ENCODE data around the gene MECR. TPM values are rescaled to one million over a fixed set of nuclear protein-coding genes. Genes with fewer than 3 reads are reported as not detected.
A peak's percentile ranks its signal among the peaks of the same experiment; 100 is the strongest.

MECR gene
- total RNA-seq, 2 donors from 2014 or later, result 14.3 to 20.6 TPM

GRCh38 chr1:29213055-29213454, 17.7 kb downstream of the MECR start:
- intact Hi-C loops (cut with DNase I, micrococcal nuclease), result no loop called here
- ATAC-seq, result no peak
- DNase-seq, result no peak

- ATAC-seq (no peak), DNase-seq (no peak)
- intact Hi-C loops (cut with DNase I, micrococcal nuclease), result no loop called here
Observed at GRCh38 chr1:29211086-29212030, 19.4 kb downstream of the MECR start.

GRCh38 chr1:29210278-29211085, 20.3 kb downstream of the MECR start:
- no peak for DNase-seq
- ATAC-seq, result no peak
- intact Hi-C loops (cut with DNase I, micrococcal nuclease), result no loop called here

- DNase-seq, result no peak
- ATAC-seq, result no peak
- intact Hi-C loops (cut with DNase I, micrococcal nuclease), result loop anchor here (10.0 kb wide), 2 partner anchors 324 to 424 kb away; no protein-coding TSS in a partner anchor
Observed at GRCh38 chr1:29209173-29209572, 21.6 kb downstream of the MECR start.

- ATAC-seq (no peak), DNase-seq (no peak)
- intact Hi-C loops (cut with DNase I, micrococcal nuclease), result loop anchor here (10.0 kb wide), 2 partner anchors 324 to 424 kb away; no protein-coding TSS in a partner anchor
Observed at GRCh38 chr1:29208442-29208841, 22.3 kb downstream of the MECR start.

- DNase-seq (peak; percentile 90 to 98), ATAC-seq (peak; percentile 91)
- intact Hi-C loops (cut with DNase I, micrococcal nuclease), result loop anchor here (2.0 to 10.0 kb wide), 4 partner anchors 170 to 418 kb away; no protein-coding TSS in a partner anchor
Observed at GRCh38 chr1:29202584-29203340, 28.0 kb downstream of the MECR start.

- intact Hi-C loops (cut with DNase I, micrococcal nuclease), result loop anchor here (2.0 to 10.0 kb wide), 4 partner anchors 170 to 417 kb away; no protein-coding TSS in a partner anchor
- no peak for DNase-seq
- ATAC-seq, result no peak
Observed at GRCh38 chr1:29202053-29202452, 28.7 kb downstream of the MECR start.

- ATAC-seq (no peak), DNase-seq (no peak)
- intact Hi-C loops (cut with DNase I, micrococcal nuclease), result loop anchor here (2.0 to 10.0 kb wide), 4 partner anchors 169 to 417 kb away; no protein-coding TSS in a partner anchor
Observed at GRCh38 chr1:29201595-29202051, 29.1 kb downstream of the MECR start.

GRCh38 chr1:29200906-29201594, 29.7 kb downstream of the MECR start:
- intact Hi-C loops (cut with DNase I, micrococcal nuclease), result loop anchor here (5.0 to 10.0 kb wide), 3 partner anchors 169 to 416 kb away; no protein-coding TSS in a partner anchor
- DNase-seq, result no peak
- ATAC-seq, result no peak

GRCh38 chr1:29197993-29198392, 32.7 kb downstream of the MECR start:
- intact Hi-C loops (cut with DNase I, micrococcal nuclease), result no loop called here
- ATAC-seq (no peak), DNase-seq (no peak)

- intact Hi-C loops (cut with DNase I, micrococcal nuclease), result no loop called here
- peak in 1 of 2 donors; percentile 50 for DNase-seq
- ATAC-seq, result peak; percentile 97
Observed at GRCh38 chr1:29197590-29197924, 33.2 kb downstream of the MECR start.

- intact Hi-C loops (cut with DNase I, micrococcal nuclease), result no loop called here
- ATAC-seq (peak; percentile 11), DNase-seq (no peak)
Observed at GRCh38 chr1:29196863-29197589, 33.7 kb downstream of the MECR start.

- ATAC-seq, result no peak
- no peak for DNase-seq
- intact Hi-C loops (cut with DNase I, micrococcal nuclease), result no loop called here
Observed at GRCh38 chr1:29195881-29196291, 34.8 kb downstream of the MECR start.

- intact Hi-C loops (cut with DNase I, micrococcal nuclease), result no loop called here
- DNase-seq, result no peak
- no peak for ATAC-seq
Observed at GRCh38 chr1:29193879-29194455, 36.8 kb downstream of the MECR start.

GRCh38 chr1:29190718-29191117, 40.0 kb downstream of the MECR start:
- intact Hi-C loops (cut with DNase I, micrococcal nuclease), result no loop called here
- DNase-seq (no peak), ATAC-seq (no peak)

GRCh38 chr1:29186707-29187106, 44.0 kb downstream of the MECR start:
- DNase-seq (no peak), ATAC-seq (no peak)
- intact Hi-C loops (cut with DNase I, micrococcal nuclease), result no loop called here

GRCh38 chr1:29186252-29186651, 44.5 kb downstream of the MECR start:
- intact Hi-C loops (cut with DNase I, micrococcal nuclease), result no loop called here
- DNase-seq (no peak), ATAC-seq (no peak)

Measured in left colon (tissue), 2 donors.